Subcutaneous adipose tissue (tissue), 4 donors: ENCODE measurements around the gene MEGF11. TPM values are rescaled to one million over a fixed set of nuclear protein-coding genes. Genes with fewer than 3 reads are reported as not detected.

ENCODE experiments used
- CTCF ChIP-seq: fragments of 450-650 bp; IDR thresholded peaks from one replicate; pipeline ENCODE4 v1.5.1; 2016; ENCODE audit warnings: low read depth, mild to moderate bottlenecking, control low read depth, antibody characterized with exemption, moderate library complexity
- total RNA-seq, 4 donors: library from RNA; depleted of rRNA; stranded (reverse); fragments of >200 nt; gene quantifications; one replicate each; pipeline ENCODE4 v1.1.0, GENCODE V29; 2016

The MEGF11 gene
- total RNA-seq, 4 donors from 2014 or later, result not detected

GRCh38 chr15:66007663-66008262 lies 245.8 kb downstream of the MEGF11 start:
- no peak for TF ChIP-seq CTCF

GRCh38 chr15:66006986-66007385 lies 246.6 kb downstream of the MEGF11 start:
- TF ChIP-seq CTCF, result no peak

GRCh38 chr15:66004618-66005262 lies 248.8 kb downstream of the MEGF11 start:
- TF ChIP-seq CTCF, result no peak

GRCh38 chr15:66001717-66002426 lies 251.7 kb downstream of the MEGF11 start:
- no peak for TF ChIP-seq CTCF

GRCh38 chr15:66001042-66001441 lies 252.5 kb downstream of the MEGF11 start:
- TF ChIP-seq CTCF, result no peak

GRCh38 chr15:65998486-65998885 lies 255.1 kb downstream of the MEGF11 start:
- no peak for TF ChIP-seq CTCF

- no peak for TF ChIP-seq CTCF
Observed at GRCh38 chr15:65996901-65997300, 256.6 kb downstream of the MEGF11 start.
